ENCODE data around the gene SERTM2.

Gene SERTM2

GRCh38 chrX:111481896-111482295, 29.5 kb upstream of the SERTM2 start:
- Histone ChIP-seq H3K27me3 (ENCODE audit: control insufficient read depth in 1 of 2, insufficient read depth in 1 of 2, low read length in 2 of 2) (peaks cover 0 to 8% of the 10 kb centered on the region in 2 experiments), H2AFZ (ENCODE audit: low read depth, low read length) (no peak overlapping the region), H3K4ac (ENCODE audit: low read depth in 1 of 2, low read length in 2 of 2) (no peak overlapping the region), H3K18ac (ENCODE audit: low read depth in 1 of 2, low read length in 2 of 2) (no peak overlapping the region), H2BK5ac (ENCODE audit: low read depth, low read length, poor library complexity, severe bottlenecking) (no peak overlapping the region), H3K9me3 (ENCODE audit: control insufficient read depth, low read length) (peaks cover 20% of the 10 kb centered on the region), H2AK5ac (ENCODE audit: low read length, severe bottlenecking) (no peak overlapping the region), H2BK120ac (ENCODE audit: low read depth, low read length) (no peak overlapping the region), H4K8ac (ENCODE audit: low read length) (no peak overlapping the region), H3K9ac (ENCODE audit: low read length) (no peak overlapping the region), H3K14ac (ENCODE audit: low read length in 2 of 2) (no peak overlapping the region), H3K79me1 (replicated peaks; ENCODE audit: low read length, poor library complexity, severe bottlenecking) (no peaks in the 10 kb centered on the region), H3K4me1 (ENCODE audit: control insufficient read depth, insufficient read depth, low read depth, low read length) (no peaks in the 10 kb centered on the region), H2BK15ac (ENCODE audit: low read depth, poor library complexity, severe bottlenecking) (no peak overlapping the region), H3K4me2 (ENCODE audit: low read length, poor library complexity, severe bottlenecking) (no peak overlapping the region), H4K91ac (ENCODE audit: low read length) (no peak overlapping the region), H3K23ac (ENCODE audit: low read length in 2 of 2) (no peak overlapping the region), H2BK12ac (ENCODE audit: low read length in 2 of 2) (no peak overlapping the region), H3K36me3 (ENCODE audit: control insufficient read depth in 1 of 2, insufficient read depth in 2 of 2, low read depth in 1 of 2, low read length in 2 of 2) (no peaks in the 10 kb centered on the region), H3K4me3 (ENCODE audit: insufficient read depth in 1 of 2, low read depth in 1 of 2, low read length in 2 of 2) (no peak overlapping the region), H3K27ac (ENCODE audit: low read length, poor library complexity, severe bottlenecking) (no peak overlapping the region)
- DNase-seq, result no peak

- no peak overlapping the region for H3K4me2 ChIP-seq (ENCODE audit: low read length, poor library complexity, severe bottlenecking)
- H2AFZ ChIP-seq (ENCODE audit: low read depth, low read length), result no peak overlapping the region
- H2BK12ac ChIP-seq (ENCODE audit: low read length in 2 of 2), result no peak overlapping the region
- no peak overlapping the region for H3K18ac ChIP-seq (ENCODE audit: low read depth in 1 of 2, low read length in 2 of 2)
- no peak overlapping the region for H2AK5ac ChIP-seq (ENCODE audit: low read length, severe bottlenecking)
- H4K8ac ChIP-seq (ENCODE audit: low read length), result no peak overlapping the region
- no peak for DNase-seq
- no peak overlapping the region for H3K14ac ChIP-seq (ENCODE audit: low read length in 2 of 2)
- H2BK15ac ChIP-seq (ENCODE audit: low read depth, poor library complexity, severe bottlenecking), result no peak overlapping the region
- H2BK120ac ChIP-seq (ENCODE audit: low read depth, low read length), result no peak overlapping the region
- no peaks in the 10 kb centered on the region for H3K4me1 ChIP-seq (ENCODE audit: control insufficient read depth, insufficient read depth, low read depth, low read length)
- no peaks in the 10 kb centered on the region for H3K36me3 ChIP-seq (ENCODE audit: control insufficient read depth in 1 of 2, insufficient read depth in 2 of 2, low read depth in 1 of 2, low read length in 2 of 2)
- H3K9me3 ChIP-seq (ENCODE audit: control insufficient read depth, low read length), result peaks cover 21% of the 10 kb centered on the region
- H3K79me1 ChIP-seq (replicated peaks; ENCODE audit: low read length, poor library complexity, severe bottlenecking), result no peaks in the 10 kb centered on the region
- no peak overlapping the region for H3K27ac ChIP-seq (ENCODE audit: low read length, poor library complexity, severe bottlenecking)
- 61% methylated on average over 2 of the region's 2 CpGs for WGBS
- peaks cover 0 to 15% of the 10 kb centered on the region in 2 experiments for H3K27me3 ChIP-seq (ENCODE audit: control insufficient read depth in 1 of 2, insufficient read depth in 1 of 2, low read length in 2 of 2)
- H3K23ac ChIP-seq (ENCODE audit: low read length in 2 of 2), result no peak overlapping the region
- H3K4me3 ChIP-seq (ENCODE audit: insufficient read depth in 1 of 2, low read depth in 1 of 2, low read length in 2 of 2), result no peak overlapping the region
- no peak overlapping the region for H4K91ac ChIP-seq (ENCODE audit: low read length)
- no peak overlapping the region for H3K4ac ChIP-seq (ENCODE audit: low read depth in 1 of 2, low read length in 2 of 2)
- H2BK5ac ChIP-seq (ENCODE audit: low read depth, low read length, poor library complexity, severe bottlenecking), result no peak overlapping the region
- H3K9ac ChIP-seq (ENCODE audit: low read length), result no peak overlapping the region
Measured at GRCh38 chrX:111483135-111483534, 28.3 kb upstream of the SERTM2 start.

GRCh38 chrX:111483881-111484280, 27.6 kb upstream of the SERTM2 start:
- H3K36me3 ChIP-seq (ENCODE audit: control insufficient read depth in 1 of 2, insufficient read depth in 2 of 2, low read depth in 1 of 2, low read length in 2 of 2), result no peaks in the 10 kb centered on the region
- peaks cover 0 to 16% of the 10 kb centered on the region in 2 experiments for H3K27me3 ChIP-seq (ENCODE audit: control insufficient read depth in 1 of 2, insufficient read depth in 1 of 2, low read length in 2 of 2)
- peaks cover 21% of the 10 kb centered on the region for H3K9me3 ChIP-seq (ENCODE audit: control insufficient read depth, low read length)
- H3K23ac ChIP-seq (ENCODE audit: low read length in 2 of 2), result no peak overlapping the region
- H2AK5ac ChIP-seq (ENCODE audit: low read length, severe bottlenecking), result no peak overlapping the region
- H4K91ac ChIP-seq (ENCODE audit: low read length), result no peak overlapping the region
- H2BK15ac ChIP-seq (ENCODE audit: low read depth, poor library complexity, severe bottlenecking), result no peak overlapping the region
- no peak overlapping the region for H3K4me2 ChIP-seq (ENCODE audit: low read length, poor library complexity, severe bottlenecking)
- H2BK5ac ChIP-seq (ENCODE audit: low read depth, low read length, poor library complexity, severe bottlenecking), result no peak overlapping the region
- no peak overlapping the region for H2BK12ac ChIP-seq (ENCODE audit: low read length in 2 of 2)
- no peak overlapping the region for H4K8ac ChIP-seq (ENCODE audit: low read length)
- no peak for DNase-seq
- H3K79me1 ChIP-seq (replicated peaks; ENCODE audit: low read length, poor library complexity, severe bottlenecking), result no peaks in the 10 kb centered on the region
- no peak overlapping the region for H3K27ac ChIP-seq (ENCODE audit: low read length, poor library complexity, severe bottlenecking)
- H3K4me1 ChIP-seq (ENCODE audit: control insufficient read depth, insufficient read depth, low read depth, low read length), result no peaks in the 10 kb centered on the region
- no peak overlapping the region for H3K9ac ChIP-seq (ENCODE audit: low read length)
- no peak overlapping the region for H2BK120ac ChIP-seq (ENCODE audit: low read depth, low read length)
- no peak overlapping the region for H3K14ac ChIP-seq (ENCODE audit: low read length in 2 of 2)
- H3K4ac ChIP-seq (ENCODE audit: low read depth in 1 of 2, low read length in 2 of 2), result no peak overlapping the region
- no peak overlapping the region for H2AFZ ChIP-seq (ENCODE audit: low read depth, low read length)
- no peak overlapping the region for H3K18ac ChIP-seq (ENCODE audit: low read depth in 1 of 2, low read length in 2 of 2)
- no peak overlapping the region for H3K4me3 ChIP-seq (ENCODE audit: insufficient read depth in 1 of 2, low read depth in 1 of 2, low read length in 2 of 2)

GRCh38 chrX:111490688-111491087, 20.8 kb upstream of the SERTM2 start:
- no peak overlapping the region for H4K91ac ChIP-seq (ENCODE audit: low read length)
- peaks cover 0 to 26% of the 10 kb centered on the region in 2 experiments for H3K27me3 ChIP-seq (ENCODE audit: control insufficient read depth in 1 of 2, insufficient read depth in 1 of 2, low read length in 2 of 2)
- H3K4me2 ChIP-seq (ENCODE audit: low read length, poor library complexity, severe bottlenecking), result no peak overlapping the region
- no peak overlapping the region for H2BK5ac ChIP-seq (ENCODE audit: low read depth, low read length, poor library complexity, severe bottlenecking)
- H2AK5ac ChIP-seq (ENCODE audit: low read length, severe bottlenecking), result no peak overlapping the region
- no peak overlapping the region for H2BK15ac ChIP-seq (ENCODE audit: low read depth, poor library complexity, severe bottlenecking)
- no peak overlapping the region for H2BK12ac ChIP-seq (ENCODE audit: low read length in 2 of 2)
- H2AFZ ChIP-seq (ENCODE audit: low read depth, low read length), result no peak overlapping the region
- peaks cover 8% of the 10 kb centered on the region for H3K9me3 ChIP-seq (ENCODE audit: control insufficient read depth, low read length)
- peak; percentile 68 for DNase-seq
- no peak overlapping the region for H4K8ac ChIP-seq (ENCODE audit: low read length)
- no peak overlapping the region for H3K4ac ChIP-seq (ENCODE audit: low read depth in 1 of 2, low read length in 2 of 2)
- H3K23ac ChIP-seq (ENCODE audit: low read length in 2 of 2), result no peak overlapping the region
- no peak overlapping the region for H2BK120ac ChIP-seq (ENCODE audit: low read depth, low read length)
- no peak overlapping the region for H3K18ac ChIP-seq (ENCODE audit: low read depth in 1 of 2, low read length in 2 of 2)
- no peaks in the 10 kb centered on the region for H3K4me1 ChIP-seq (ENCODE audit: control insufficient read depth, insufficient read depth, low read depth, low read length)
- H3K4me3 ChIP-seq (ENCODE audit: insufficient read depth in 1 of 2, low read depth in 1 of 2, low read length in 2 of 2), result no peak overlapping the region
- H3K9ac ChIP-seq (ENCODE audit: low read length), result no peak overlapping the region
- no peak overlapping the region for H3K27ac ChIP-seq (ENCODE audit: low read length, poor library complexity, severe bottlenecking)
- H3K79me1 ChIP-seq (replicated peaks; ENCODE audit: low read length, poor library complexity, severe bottlenecking), result no peaks in the 10 kb centered on the region
- H3K14ac ChIP-seq (ENCODE audit: low read length in 2 of 2), result no peak overlapping the region
- no peaks in the 10 kb centered on the region for H3K36me3 ChIP-seq (ENCODE audit: control insufficient read depth in 1 of 2, insufficient read depth in 2 of 2, low read depth in 1 of 2, low read length in 2 of 2)

Measured in mesenchymal stem cell (in vitro differentiated cells and primary cell).